Suppressor macrophage (primary cell): Measurements from ENCODE around the gene CD200R1.

Source experiments
- DNase-seq, 4 experiments: peaks; one replicate each; pipeline ENCODE4 v3.0.0-alpha.2; 2020 to 2022

CD200R1 gene

GRCh38 chr3:112888381-112889085 lies 86.4 kb downstream of the CD200R1 start:
- no peak for DNase-seq

- no peak for DNase-seq
These were observed 90.1 kb downstream of the CD200R1 start for GRCh38 chr3:112884678-112885290.

GRCh38 chr3:112881891-112882290 lies 93.0 kb downstream of the CD200R1 start:
- no peak for DNase-seq

DNA sequence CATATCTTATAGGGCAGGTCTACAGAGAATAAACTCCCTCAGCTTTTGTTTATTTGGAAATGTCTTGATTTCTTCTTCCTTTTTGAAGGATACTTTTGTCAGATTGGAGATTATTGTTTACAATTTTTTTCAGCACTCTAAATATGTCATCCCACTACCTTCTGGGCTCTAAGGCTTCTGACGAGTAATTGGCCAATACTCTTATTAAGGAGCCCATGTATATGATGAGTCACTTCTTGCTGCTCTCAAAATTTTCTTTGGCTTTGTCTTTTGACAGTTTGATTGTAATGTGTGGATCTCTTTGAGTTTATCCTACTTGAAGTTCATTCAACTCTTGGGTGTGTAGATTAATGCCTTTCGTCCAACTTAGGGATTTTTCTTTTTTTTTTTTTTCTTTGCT lies 99.3 kb downstream of the CD200R1 start:
- DNase-seq = peak in 3 of 4 experiments; percentile 5 to 45 (median 42)

DNA sequence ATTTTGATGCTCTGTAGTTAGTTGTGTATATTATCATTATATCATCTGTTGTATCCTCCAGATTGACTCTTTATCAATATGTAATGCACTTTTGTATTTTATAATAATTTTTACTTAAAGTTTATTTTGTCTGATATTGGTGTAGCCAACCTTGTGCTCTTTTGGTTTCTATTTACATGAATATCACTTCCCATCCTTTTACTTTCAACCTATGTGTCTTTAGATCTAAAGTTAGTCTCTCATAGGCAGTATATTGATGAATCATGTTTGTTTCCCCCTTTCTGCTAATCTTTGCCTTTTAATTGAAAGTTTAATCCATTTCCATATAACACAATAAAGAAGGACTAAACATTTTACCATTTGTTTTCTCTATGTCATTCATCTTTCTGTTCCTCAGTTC lies 100.2 kb downstream of the CD200R1 start:
- DNase-seq = no peak

- DNase-seq = peak in 2 of 4 experiments; percentile 61 to 68
These were observed 101.3 kb downstream of the CD200R1 start for GRCh38 chr3:112873632-112874031.

DNA sequence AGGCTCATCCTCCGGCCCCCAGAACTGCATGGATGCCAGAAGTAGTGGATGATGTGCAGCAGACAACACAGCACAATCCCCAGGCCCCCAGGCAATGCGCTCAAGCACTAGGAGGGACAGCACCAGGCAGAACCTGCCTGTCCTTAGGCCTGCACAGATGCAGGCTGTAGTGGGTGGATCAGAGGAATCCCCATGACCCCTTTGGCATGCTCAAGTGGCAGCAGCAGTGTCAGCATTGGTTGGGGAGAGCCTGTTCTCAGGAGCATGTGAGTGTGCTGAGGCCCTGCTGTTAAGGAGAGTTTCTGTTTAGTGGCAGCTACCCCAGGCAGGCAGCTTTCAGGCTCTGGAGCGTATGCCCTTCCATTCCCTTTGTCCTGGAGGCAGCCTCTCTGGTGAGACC lies 103.2 kb downstream of the CD200R1 start:
- DNase-seq = no peak
